Liver (tissue), 3 donors: ENCODE data around the gene SORCS2.

Source experiments
- CTCF ChIP-seq: fragments of 150-350 bp; IDR thresholded peaks from 2 replicates; pipeline ENCODE4 v1.5.1; 2017; ENCODE audit warnings: improper control_type of control experiment, low read depth, low read length; ENCODE audit not compliant: missing input control
- FOXA1 ChIP-seq: IDR thresholded peaks from 2 replicates; pipeline ENCODE4 v1.6.1; 2016; ENCODE audit warnings: antibody characterized with exemption
- GABPA ChIP-seq, 2 donors: IDR thresholded peaks in 1 of 2; conservative IDR thresholded peaks in 1 of 2; 2 replicates each; pipeline ENCODE4 v1.6.1; 2016; ENCODE audit warnings: antibody characterized with exemption in 2 of 2, mild to moderate bottlenecking in 1 of 2, moderate library complexity in 1 of 2
- HNF4A ChIP-seq, 2 donors: conservative IDR thresholded peaks; 2 replicates each; pipeline ENCODE4 v1.6.1; 2016; ENCODE audit warnings: antibody characterized with exemption in 2 of 2, mild to moderate bottlenecking in 2 of 2
- JUND ChIP-seq, 2 donors: IDR thresholded peaks; 2 replicates each; pipeline ENCODE4 v1.6.1; 2016; ENCODE audit warnings: antibody characterized with exemption in 2 of 2
- MAX ChIP-seq: IDR thresholded peaks from 2 replicates; pipeline ENCODE4 v1.6.1; 2016; ENCODE audit warnings: antibody characterized with exemption
- NR2F2 ChIP-seq: IDR thresholded peaks from 2 replicates; pipeline ENCODE4 v1.6.1; 2016; ENCODE audit warnings: antibody characterized with exemption
- RAD21 ChIP-seq, 2 donors: IDR thresholded peaks; 2 replicates each; pipeline ENCODE4 v1.6.1; 2016; ENCODE audit warnings: antibody characterized with exemption in 2 of 2, mild to moderate bottlenecking in 2 of 2
- REST ChIP-seq: IDR thresholded peaks from 2 replicates; pipeline ENCODE4 v1.6.1; 2016; ENCODE audit warnings: antibody characterized with exemption, mild to moderate bottlenecking
- SP1 ChIP-seq: IDR thresholded peaks from 2 replicates; pipeline ENCODE4 v1.6.1; 2018; ENCODE audit warnings: antibody characterized with exemption, mild to moderate bottlenecking
- TAF1 ChIP-seq: conservative IDR thresholded peaks from 2 replicates; pipeline ENCODE4 v1.6.1; 2016; ENCODE audit warnings: antibody characterized with exemption, mild to moderate bottlenecking
- YY1 ChIP-seq: IDR thresholded peaks from 2 replicates; pipeline ENCODE4 v1.6.1; 2016; ENCODE audit warnings: antibody characterized with exemption, mild to moderate bottlenecking
- ZBTB33 ChIP-seq: IDR thresholded peaks from 2 replicates; pipeline ENCODE4 v1.6.1; 2016; ENCODE audit warnings: antibody characterized with exemption
- donor health status: healthy.
- donor health status: healthy.

GRCh38 chr4:7422898-7423180 lies 230.5 kb downstream of the SORCS2 start:
- TF ChIP-seq CTCF (no peak), MAX (no peak), ZBTB33 (no peak), JUND (IDR thresholded peaks at IDR 0.05) (no peak), SP1 (no peak), TAF1 (no peak), REST (no peak), HNF4A (conservative IDR thresholded peaks at IDR 0.05) (no peak), NR2F2 (no peak), RAD21 (IDR thresholded peaks at IDR 0.05) (no peak), FOXA1 (no peak), GABPA (IDR thresholded peaks at IDR 0.05 in 1 of 2, conservative IDR thresholded peaks at IDR 0.05 in 1 of 2) (no peak), YY1 (no peak)
